ENCODE measurements around the gene SIGLEC8.
"Not testable (repeated sequence)": the region's sequence is repeated elsewhere in the genome, so short reads cannot be mapped to it uniquely, and the experiment has no call there.

Gene SIGLEC8

GRCh38 chr19:51418707-51419106 is 39.5 kb downstream of the SIGLEC8 start:
- TF ChIP-seq CTCF (IDR thresholded peaks at IDR 0.05; ENCODE audit: low read depth, low read length, missing control alignments): no peak
- DNase-seq (ENCODE audit: low read depth): no peak

GRCh38 chr19:51417810-51418157 is 40.5 kb downstream of the SIGLEC8 start:
- DNase-seq (ENCODE audit: low read depth): no peak
- no peak overlapping the region; the same call in 1 of the 2 replicates for H3K4me3 ChIP-seq (ENCODE audit: low read depth, low read length)
- no peak for TF ChIP-seq CTCF (IDR thresholded peaks at IDR 0.05; ENCODE audit: low read depth, low read length, missing control alignments)

More at GRCh38 chr19:51418707-51419106, 39.5 kb downstream of the SIGLEC8 start:
- no peak overlapping the region for H3K4me3 ChIP-seq (ENCODE audit: low read depth, low read length)

- H3K4me3 ChIP-seq (ENCODE audit: low read depth, low read length): peak within 1 kb of the TSS; percentile 51
- no peak for DNase-seq (ENCODE audit: low read depth)
- TF ChIP-seq CTCF (IDR thresholded peaks at IDR 0.05; ENCODE audit: low read depth, low read length, missing control alignments): no peak
Measured at GRCh38 chr19:51417107-51417809, 41.0 kb downstream of the SIGLEC8 start, which contains the start of gene SIGLEC10. Gene SIGLEC10, minus strand, starts transcription at chr19:51417642. Its CDS starts 61 bp downstream, at chr19:51417581.

- H3K4me3 ChIP-seq (ENCODE audit: low read depth, low read length): peak overlapping the region; percentile 51
- DNase-seq (ENCODE audit: low read depth): not testable (repeated sequence)
Measured at GRCh38 chr19:51416422-51416821, 41.8 kb downstream of the SIGLEC8 start.

GRCh38 chr19:51415187-51415586 is 43.1 kb downstream of the SIGLEC8 start:
- H3K4me3 ChIP-seq (ENCODE audit: low read depth, low read length): no peak overlapping the region
- TF ChIP-seq CTCF (IDR thresholded peaks at IDR 0.05; ENCODE audit: low read depth, low read length, missing control alignments): no peak
- DNase-seq (ENCODE audit: low read depth): no peak

- no peak for TF ChIP-seq CTCF (IDR thresholded peaks at IDR 0.05; ENCODE audit: low read depth, low read length, missing control alignments)
- DNase-seq (ENCODE audit: low read depth): no peak
- H3K4me3 ChIP-seq (ENCODE audit: low read depth, low read length): no peak overlapping the region
Measured at GRCh38 chr19:51410950-51411748, 47.1 kb downstream of the SIGLEC8 start.

- peak; percentile 79 for TF ChIP-seq CTCF (IDR thresholded peaks at IDR 0.05; ENCODE audit: low read depth, low read length, missing control alignments)
- H3K4me3 ChIP-seq (ENCODE audit: low read depth, low read length): no peak overlapping the region
- no peak for DNase-seq (ENCODE audit: low read depth)
Measured at GRCh38 chr19:51407511-51408131, 50.6 kb downstream of the SIGLEC8 start.

Data from GM12864 (cell line).